Left colon (tissue), 2 donors: Measurements from ENCODE around the gene BTBD16. TPM values are rescaled to one million over a fixed set of nuclear protein-coding genes. Genes with fewer than 3 reads are reported as not detected.

Source experiments
- ATAC-seq: fragments of 200-7000 bp; cut with Tn5 transposase; one replicate; pipeline ENCODE4 v1.9.1; 2020; ENCODE audit warnings: mild to moderate bottlenecking, moderate library complexity
- DNase-seq, 2 donors: peaks; one replicate each; pipeline ENCODE4 v3.0.0-alpha.2; 2020
- intact Hi-C, 2 donors: fragments of 100-400 bp; cut with DNase I in 1 of 2; cut with micrococcal nuclease in 1 of 2; formaldehyde crosslinking; loops; one replicate each; pipeline versions ENCODE4 v1.11.2 to v1.14.0; 2022; cut with DNase I, micrococcal nuclease
- total RNA-seq, 2 donors: library from RNA; stranded (reverse); fragmentation: NEBNext Ultra II Directional; extraction: Animal tissue kit (Norgen Biotek cat#: 25700); gene quantifications; one replicate each; pipeline ENCODE4 v1.2.1, GENCODE V29; 2021
- donor health status: DM: no; HTN: no; CAD: no.
- donor health status: DM: yes; HTN: yes; CAD: no.

Gene BTBD16
- total RNA-seq, 2 donors from 2014 or later = 0.14 to 0.15 TPM

GRCh38 chr10:122245897-122246296 is 25.2 kb upstream of the BTBD16 start:
- intact Hi-C loops = no loop called here
- DNase-seq = no peak
- no peak for ATAC-seq

- no peak for DNase-seq
- intact Hi-C loops = no loop called here
- no peak for ATAC-seq
Observed at GRCh38 chr10:122246830-122247520, 24.1 kb upstream of the BTBD16 start.

- intact Hi-C loops = no loop called here
- DNase-seq (no peak), ATAC-seq (no peak)
Observed at GRCh38 chr10:122248356-122249302, 22.5 kb upstream of the BTBD16 start.

GRCh38 chr10:122249303-122249850 is 21.7 kb upstream of the BTBD16 start:
- ATAC-seq = no peak
- intact Hi-C loops = no loop called here
- no peak for DNase-seq

- no peak for ATAC-seq
- intact Hi-C loops = no loop called here
Observed at GRCh38 chr10:122249991-122250750, 20.9 kb upstream of the BTBD16 start.

GRCh38 chr10:122251459-122252255 is 19.4 kb upstream of the BTBD16 start:
- DNase-seq = no peak
- intact Hi-C loops = no loop called here
- ATAC-seq = no peak

More at GRCh38 chr10:122249991-122250750, 20.9 kb upstream of the BTBD16 start:
- DNase-seq = no peak

GRCh38 chr10:122252805-122253204 is 18.3 kb upstream of the BTBD16 start:
- intact Hi-C loops = no loop called here
- no peak for DNase-seq
- peak; percentile 50 for ATAC-seq

- intact Hi-C loops = no loop called here
- DNase-seq = no peak
- ATAC-seq = no peak
Observed at GRCh38 chr10:122253605-122254004, 17.5 kb upstream of the BTBD16 start.

GRCh38 chr10:122254831-122255230 is 16.3 kb upstream of the BTBD16 start:
- no peak for DNase-seq
- intact Hi-C loops = no loop called here
- ATAC-seq = no peak

- no peak for DNase-seq
- no peak for ATAC-seq
- intact Hi-C loops = no loop called here
Observed at GRCh38 chr10:122255509-122256301, 15.4 kb upstream of the BTBD16 start.

GRCh38 chr10:122257041-122257440 is 14.1 kb upstream of the BTBD16 start:
- DNase-seq (no peak), ATAC-seq (no peak)
- intact Hi-C loops = no loop called here

GRCh38 chr10:122258136-122259074 is 12.7 kb upstream of the BTBD16 start:
- intact Hi-C loops = no loop called here
- peak; percentile 11 for ATAC-seq
- no peak for DNase-seq

GRCh38 chr10:122259075-122259466 is 12.0 kb upstream of the BTBD16 start:
- DNase-seq = no peak
- intact Hi-C loops = no loop called here
- ATAC-seq = peak; percentile 22

- intact Hi-C loops = no loop called here
- DNase-seq (no peak), ATAC-seq (no peak)
Observed at GRCh38 chr10:122261584-122261983, 9.5 kb upstream of the BTBD16 start.

GRCh38 chr10:122263971-122264370 is 7.1 kb upstream of the BTBD16 start:
- peak; percentile 6 for ATAC-seq
- intact Hi-C loops = no loop called here
- no peak for DNase-seq

- intact Hi-C loops = no loop called here
- ATAC-seq (peak; percentile 86), DNase-seq (no peak)
Observed at GRCh38 chr10:122264436-122264835, 6.7 kb upstream of the BTBD16 start.

GRCh38 chr10:122264931-122265330 is 6.2 kb upstream of the BTBD16 start:
- intact Hi-C loops = no loop called here
- DNase-seq = no peak
- ATAC-seq = no peak
